ENCODE measurements around the gene HSFX3. TPM values are rescaled to one million over a fixed set of nuclear protein-coding genes. Genes with fewer than 3 reads are reported as not detected.

The HSFX3 gene
- total and polyA plus RNA-seq, 2 of the 8 experiments (the other 6 are each of a cell fraction or from before 2014, with no cell fraction given): not detected

DNA sequence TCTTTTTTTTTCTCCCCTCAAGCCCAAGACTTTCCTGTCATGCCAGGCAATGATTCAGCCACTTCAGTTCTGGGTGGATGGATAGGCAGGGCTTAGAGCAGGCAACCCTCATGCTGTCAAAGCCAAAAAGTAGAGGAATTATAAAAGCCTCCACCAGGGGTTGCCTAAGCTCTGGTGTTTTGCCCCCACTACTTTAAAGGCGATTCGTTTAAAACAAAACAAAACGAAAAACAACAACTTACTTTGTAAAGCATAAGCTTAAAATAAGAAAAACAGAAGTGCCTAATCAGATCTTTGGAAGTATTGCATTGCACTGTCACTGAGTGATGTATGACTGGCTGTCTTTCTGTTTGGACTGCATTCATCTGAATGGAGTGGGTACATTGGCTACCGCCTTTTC lies 39.3 kb downstream of the HSFX3 start:
- 61% methylated on average over 4 of the region's 4 CpGs; no CpG with 5 or more reads in 1 of the 2 experiments for WGBS, 2 experiments (ENCODE audit: extremely low coverage in 1 of 2, insufficient coverage in 1 of 2, insufficient read length in 1 of 2, insufficient replicate concordance in 2 of 2, low coverage in 1 of 2, low lambda C conversion rate in 2 of 2, missing lambda C conversion rate in 1 of 2)
- DNase-seq (ENCODE audit: low read depth in 1 of 2, low spot score in 2 of 2) (no peak), FAIRE-seq (peak; percentile 42)
- CTCF ChIA-PET (ENCODE audit: partially characterized antibody): interaction anchor here (1.3 kb wide), 1 partner anchor 11 kb away, joined by 3 read pairs; no protein-coding TSS in a partner anchor
- Histone ChIP-seq H3K4me2 (ENCODE audit: insufficient read depth in 1 of 2, low read depth in 2 of 2, low read length in 2 of 2) (no peak overlapping the region), H3K27me3 (replicated peaks in 1 of 4; ENCODE audit: control insufficient read depth in 3 of 4, extremely low read depth in 1 of 4, insufficient read depth in 3 of 4, low read length in 3 of 4) (no peaks in the 10 kb centered on the region; a peak in 1 of 7 replicates), H3K56ac (replicated peaks; ENCODE audit: insufficient read length, low read depth, low read length) (no peak overlapping the region), H2BK5ac (ENCODE audit: low read depth, low read length) (no peak overlapping the region), H3K9me3 (ENCODE audit: insufficient read depth in 2 of 2, low read depth in 1 of 2, low read length in 1 of 2) (no peaks in the 10 kb centered on the region), H4K91ac (replicated peaks; ENCODE audit: insufficient read length, low read length) (no peak overlapping the region), H3K36me3 (ENCODE audit: control insufficient read depth in 2 of 4, insufficient read depth in 4 of 4, low read length in 3 of 4) (no peaks in the 10 kb centered on the region), H2BK120ac (replicated peaks; ENCODE audit: low read depth, low read length) (no peak overlapping the region), H2BK12ac (ENCODE audit: low read depth, low read length) (no peak overlapping the region), H3K4me3 (ENCODE audit: extremely low read depth in 1 of 4, insufficient read depth in 2 of 4, low read depth in 3 of 4, low read length in 4 of 4) (no peak overlapping the region), H4K20me1 (replicated peaks in 1 of 2; ENCODE audit: control insufficient read depth in 1 of 2, insufficient read depth in 2 of 2, low read length in 2 of 2) (no peaks in the 10 kb centered on the region), H2BK15ac (ENCODE audit: low read length) (no peak overlapping the region), H3K27ac (ENCODE audit: low read depth, low read length) (no peak overlapping the region), H3K79me2 (ENCODE audit: control insufficient read depth in 1 of 2, insufficient read depth in 2 of 2, low read length in 2 of 2) (no peaks in the 10 kb centered on the region), H3K23me2 (ENCODE audit: low read depth, low read length) (0 out of 2 replicates have a peak, but pooled peaks cover under 1% of the 10 kb centered on the region), H3K4me1 (replicated peaks in 1 of 4; ENCODE audit: control insufficient read depth in 3 of 4, insufficient read depth in 4 of 4, low read length in 3 of 4) (peaks cover 0 to 3% (median 3%) of the 10 kb centered on the region in 4 experiments; a peak in 4 of 7 replicates), H3K79me1 (ENCODE audit: low read depth, low read length) (no peaks in the 10 kb centered on the region), H2AFZ (ENCODE audit: low read length) (no peak overlapping the region), H4K8ac (ENCODE audit: extremely low read depth, insufficient read depth, low read length) (no peak overlapping the region), H3K14ac (ENCODE audit: insufficient read length) (no peak overlapping the region), H2AK5ac (ENCODE audit: low read depth, low read length) (no peak overlapping the region), H3K4ac (replicated peaks; ENCODE audit: insufficient read length, low read depth, low read length) (no peak overlapping the region), H3K18ac (ENCODE audit: extremely low read depth, low read length) (no peak overlapping the region), H2BK20ac (ENCODE audit: low read length) (no peak overlapping the region), H3K23ac (ENCODE audit: insufficient read length) (no peak overlapping the region), H4K5ac (ENCODE audit: insufficient read length, low read depth, low read length) (no peak overlapping the region), H3K9ac (replicated peaks in 1 of 4; ENCODE audit: extremely low read depth in 1 of 4, low read depth in 3 of 4, low read length in 3 of 4) (no peak overlapping the region)
- POLR2A ChIA-PET (ENCODE audit: partially characterized antibody): no interaction called here
- TF ChIP-seq, protein P1, sequence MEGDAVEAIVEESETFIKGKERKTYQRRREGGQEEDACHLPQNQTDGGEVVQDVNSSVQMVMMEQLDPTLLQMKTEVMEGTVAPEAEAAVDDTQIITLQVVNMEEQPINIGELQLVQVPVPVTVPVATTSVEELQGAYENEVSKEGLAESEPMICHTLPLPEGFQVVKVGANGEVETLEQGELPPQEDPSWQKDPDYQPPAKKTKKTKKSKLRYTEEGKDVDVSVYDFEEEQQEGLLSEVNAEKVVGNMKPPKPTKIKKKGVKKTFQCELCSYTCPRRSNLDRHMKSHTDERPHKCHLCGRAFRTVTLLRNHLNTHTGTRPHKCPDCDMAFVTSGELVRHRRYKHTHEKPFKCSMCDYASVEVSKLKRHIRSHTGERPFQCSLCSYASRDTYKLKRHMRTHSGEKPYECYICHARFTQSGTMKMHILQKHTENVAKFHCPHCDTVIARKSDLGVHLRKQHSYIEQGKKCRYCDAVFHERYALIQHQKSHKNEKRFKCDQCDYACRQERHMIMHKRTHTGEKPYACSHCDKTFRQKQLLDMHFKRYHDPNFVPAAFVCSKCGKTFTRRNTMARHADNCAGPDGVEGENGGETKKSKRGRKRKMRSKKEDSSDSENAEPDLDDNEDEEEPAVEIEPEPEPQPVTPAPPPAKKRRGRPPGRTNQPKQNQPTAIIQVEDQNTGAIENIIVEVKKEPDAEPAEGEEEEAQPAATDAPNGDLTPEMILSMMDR (IDR thresholded peaks at IDR 0.05; ENCODE audit: control extremely low read depth in 1 of 3, insufficient read depth in 1 of 3, low read depth in 1 of 3, low read length in 3 of 3): 0 out of 4 replicates have a peak, but pooled peaks of 1 of the 3 experiments have one; percentile 2
- TF ChIP-seq SRF (IDR thresholded peaks at IDR 0.05; ENCODE audit: low read depth, low read length): no peak
- TF ChIP-seq RAD21 (IDR thresholded peaks at IDR 0.05 in 1 of 2, conservative IDR thresholded peaks at IDR 0.05 in 1 of 2; ENCODE audit: low read depth in 2 of 2, low read length in 2 of 2): 0 out of 4 replicates have a peak, but pooled peaks of 1 of the 2 experiments have one; percentile 11
- no peak for TF ChIP-seq SP4 (IDR thresholded peaks at IDR 0.05; ENCODE audit: low read length)
- no peak for TF ChIP-seq KDM4A (IDR thresholded peaks at IDR 0.05; ENCODE audit: low read depth, low read length, severe bottlenecking)
- no peak for TF ChIP-seq SP2 (IDR thresholded peaks at IDR 0.05; ENCODE audit: low read length)
- no peak for TF ChIP-seq JUND (IDR thresholded peaks at IDR 0.05; ENCODE audit: low read length)
- TF ChIP-seq EZH2 (IDR thresholded peaks at IDR 0.05; ENCODE audit: low read depth, low read length, severe bottlenecking): no peak
- TF ChIP-seq ASH2L (IDR thresholded peaks at IDR 0.05; ENCODE audit: low read length): no peak
